ENCODE data around the gene PTPRF.
"Not testable (repeated sequence)": the region's sequence is repeated elsewhere in the genome, so short reads cannot be mapped to it uniquely, and the experiment has no call there.

PTPRF gene

DNA sequence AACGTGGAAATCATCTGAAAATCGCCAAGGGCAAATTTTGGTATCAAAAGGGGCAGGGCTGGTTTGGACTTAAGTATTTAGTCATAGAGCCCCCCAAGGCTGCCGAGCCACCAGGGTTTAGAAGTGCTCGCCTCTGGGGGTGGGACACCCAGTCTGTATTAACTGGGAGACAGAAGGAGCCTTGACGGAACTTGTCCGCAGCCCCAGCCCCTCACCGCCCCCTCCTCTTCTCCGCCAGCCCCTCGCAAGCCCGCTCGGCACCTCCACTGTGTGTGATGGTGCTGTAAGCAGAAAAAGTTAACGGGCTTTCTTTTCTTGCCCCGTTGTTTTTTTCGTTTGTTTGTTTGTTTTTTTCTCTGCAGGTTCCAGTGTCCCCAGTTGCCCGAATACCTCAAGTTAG is 81.7 kb downstream of the PTPRF start:
- DNase-seq = no peak

DNA sequence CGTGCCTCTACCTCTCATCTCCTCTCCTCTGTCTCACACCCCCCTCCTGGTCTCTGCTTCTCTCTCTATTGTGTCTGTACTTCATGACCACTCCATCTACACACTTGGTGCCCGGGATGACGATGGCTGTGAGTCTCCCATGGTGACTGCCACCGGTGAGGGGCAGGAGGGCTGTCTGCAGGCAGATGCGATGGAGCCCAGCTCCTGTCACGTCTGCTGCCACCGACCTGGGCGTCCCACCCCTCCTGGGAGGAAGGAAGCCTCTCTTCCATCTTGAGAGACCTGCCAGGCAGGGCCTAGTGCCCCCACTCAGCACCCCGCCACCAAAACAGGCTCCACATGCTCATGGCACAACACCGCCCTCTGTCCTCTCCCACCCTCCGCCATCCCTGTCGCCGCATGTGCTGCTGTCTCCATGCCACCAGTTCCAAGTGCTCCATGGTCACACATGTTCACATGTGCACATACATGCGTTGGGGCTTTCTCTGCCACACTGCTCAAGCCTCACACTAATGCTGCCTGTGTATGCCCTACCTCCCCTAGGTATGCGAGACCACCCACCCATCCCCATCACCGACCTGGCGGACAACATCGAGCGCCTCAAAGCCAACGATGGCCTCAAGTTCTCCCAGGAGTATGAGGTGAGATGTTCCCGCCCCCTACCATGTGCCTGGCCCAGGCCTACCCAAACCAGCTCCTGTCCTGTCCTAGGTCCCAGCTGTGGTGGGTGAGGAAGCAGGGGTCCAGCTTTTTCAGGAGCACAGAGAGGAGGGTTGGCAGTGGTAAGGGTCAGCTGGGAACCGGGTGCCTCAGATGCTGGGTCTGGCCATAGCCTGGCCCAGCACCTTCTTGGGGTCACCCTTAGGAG is 82.6 kb downstream of the PTPRF start:
- no peak for DNase-seq

DNA sequence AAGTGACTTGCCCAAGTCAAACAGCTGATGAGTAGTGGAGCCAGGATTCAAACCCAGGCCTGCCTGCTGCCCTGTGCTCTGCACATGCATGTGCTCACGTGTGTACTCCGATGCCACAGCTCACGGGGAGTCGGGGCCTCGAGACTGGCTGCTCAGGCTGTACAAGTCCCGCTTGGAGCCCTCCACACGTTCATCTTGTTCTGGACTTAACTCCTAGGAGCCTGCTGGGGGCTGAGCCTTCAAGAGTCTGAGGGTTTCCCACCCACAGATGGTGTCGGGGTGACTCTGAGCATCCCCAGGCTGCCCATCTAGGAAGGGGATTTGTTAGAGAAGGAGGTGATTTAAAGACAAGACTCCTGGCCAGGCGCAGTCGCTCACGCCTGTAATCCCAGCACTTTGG is 83.5 kb downstream of the PTPRF start:
- no peak for DNase-seq

DNA sequence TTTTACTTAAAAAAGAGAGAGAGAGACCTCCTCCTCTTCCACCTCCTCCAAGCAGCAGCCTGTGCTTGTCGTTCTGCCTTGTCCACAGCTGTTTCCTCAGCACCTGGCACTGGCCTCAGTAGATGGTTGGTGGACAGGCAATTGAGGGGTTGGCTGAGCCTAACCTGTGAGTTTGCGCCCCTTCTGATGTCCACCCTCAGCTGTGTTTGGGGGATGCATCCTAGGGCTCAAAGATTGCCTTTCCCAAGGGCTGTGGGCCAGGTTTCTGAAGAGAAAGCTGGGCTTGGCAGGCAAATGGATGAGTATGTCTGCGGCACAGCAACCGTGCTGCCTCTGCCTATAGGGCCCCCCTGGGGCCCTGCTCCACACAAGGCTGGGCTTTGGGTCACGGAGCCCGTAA is 84.2 kb downstream of the PTPRF start:
- no peak for DNase-seq

DNA sequence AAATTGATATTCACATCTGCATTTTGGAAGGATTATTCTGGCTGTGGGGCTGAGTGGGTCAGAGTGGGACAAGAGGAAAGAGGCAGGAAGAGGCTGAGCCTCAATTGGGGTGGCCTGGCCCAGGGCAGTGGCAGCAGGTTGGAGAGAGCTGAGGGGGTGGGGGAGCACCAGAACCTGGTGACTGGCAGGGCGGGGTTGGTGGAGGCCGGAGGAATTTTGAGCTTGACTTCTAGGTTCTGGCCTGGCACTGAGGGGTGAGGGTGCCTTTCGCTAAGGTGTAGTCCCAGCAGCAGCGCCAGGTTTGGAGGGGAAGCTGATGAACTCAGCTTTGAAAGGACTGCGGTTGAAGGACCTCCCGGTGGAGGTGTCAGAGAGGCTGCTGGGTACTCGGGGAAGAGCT is 85.7 kb downstream of the PTPRF start:
- DNase-seq = no peak

DNA sequence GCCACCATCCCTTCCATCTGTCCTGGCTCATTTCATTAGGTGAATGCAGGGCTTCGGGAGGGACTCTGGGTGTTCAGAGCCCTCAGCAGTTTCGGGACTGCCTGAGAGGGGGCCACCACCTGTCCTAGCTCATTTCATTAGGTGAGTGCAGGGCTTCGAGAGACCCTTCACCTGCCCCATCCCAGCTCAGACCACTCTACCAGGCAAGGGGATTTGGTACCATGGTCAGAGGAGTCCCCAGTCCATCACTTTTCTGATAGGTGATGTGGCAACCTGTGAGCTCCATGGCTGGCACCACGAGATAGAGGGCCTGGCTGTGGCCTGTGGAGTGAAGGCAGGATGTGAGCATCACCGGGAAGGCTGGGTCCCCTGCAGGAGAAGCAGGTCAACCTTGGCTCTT is 86.3 kb downstream of the PTPRF start:
- no peak for DNase-seq

GRCh38 chr1:43617668-43618067 is 87.0 kb downstream of the PTPRF start:
- DNase-seq = no peak

DNA sequence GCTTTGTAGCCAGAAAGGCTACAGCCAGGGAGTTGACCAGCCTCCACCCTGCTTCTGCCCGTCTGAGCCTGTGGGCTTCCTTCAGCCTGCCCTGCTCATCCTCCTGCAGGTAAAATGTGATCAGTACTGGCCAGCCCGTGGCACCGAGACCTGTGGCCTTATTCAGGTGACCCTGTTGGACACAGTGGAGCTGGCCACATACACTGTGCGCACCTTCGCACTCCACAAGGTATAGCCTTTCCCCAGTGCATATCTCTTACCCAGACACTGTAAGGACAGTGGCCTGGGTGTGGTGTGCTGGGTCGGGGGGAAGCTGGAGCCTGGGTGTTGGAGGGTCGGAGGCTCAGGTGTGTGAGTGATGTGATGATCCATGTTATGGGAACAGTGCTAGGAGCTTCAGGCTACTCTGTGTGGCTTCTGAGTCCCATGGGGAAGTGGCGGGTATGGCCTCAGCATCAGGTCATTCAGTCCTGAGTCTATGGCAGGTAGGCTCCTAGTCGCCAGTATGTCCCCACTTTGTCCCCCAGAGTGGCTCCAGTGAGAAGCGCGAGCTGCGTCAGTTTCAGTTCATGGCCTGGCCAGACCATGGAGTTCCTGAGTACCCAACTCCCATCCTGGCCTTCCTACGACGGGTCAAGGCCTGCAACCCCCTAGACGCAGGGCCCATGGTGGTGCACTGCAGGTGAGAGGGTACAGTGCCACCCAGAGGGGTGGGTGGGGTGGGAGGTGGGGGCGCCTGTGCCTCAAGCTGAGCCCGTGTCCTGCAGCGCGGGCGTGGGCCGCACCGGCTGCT is 88.0 kb downstream of the PTPRF start:
- no peak for DNase-seq

DNA sequence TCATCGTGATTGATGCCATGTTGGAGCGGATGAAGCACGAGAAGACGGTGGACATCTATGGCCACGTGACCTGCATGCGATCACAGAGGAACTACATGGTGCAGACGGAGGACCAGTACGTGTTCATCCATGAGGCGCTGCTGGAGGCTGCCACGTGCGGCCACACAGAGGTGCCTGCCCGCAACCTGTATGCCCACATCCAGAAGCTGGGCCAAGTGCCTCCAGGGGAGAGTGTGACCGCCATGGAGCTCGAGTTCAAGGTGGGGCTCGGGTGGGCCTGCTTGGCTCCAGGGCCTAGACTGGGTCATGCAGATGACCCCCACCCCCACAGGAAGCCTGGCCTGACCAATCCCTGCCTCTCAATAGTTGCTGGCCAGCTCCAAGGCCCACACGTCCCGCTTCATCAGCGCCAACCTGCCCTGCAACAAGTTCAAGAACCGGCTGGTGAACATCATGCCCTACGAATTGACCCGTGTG is 88.7 kb downstream of the PTPRF start:
- DNase-seq = no peak

DNA sequence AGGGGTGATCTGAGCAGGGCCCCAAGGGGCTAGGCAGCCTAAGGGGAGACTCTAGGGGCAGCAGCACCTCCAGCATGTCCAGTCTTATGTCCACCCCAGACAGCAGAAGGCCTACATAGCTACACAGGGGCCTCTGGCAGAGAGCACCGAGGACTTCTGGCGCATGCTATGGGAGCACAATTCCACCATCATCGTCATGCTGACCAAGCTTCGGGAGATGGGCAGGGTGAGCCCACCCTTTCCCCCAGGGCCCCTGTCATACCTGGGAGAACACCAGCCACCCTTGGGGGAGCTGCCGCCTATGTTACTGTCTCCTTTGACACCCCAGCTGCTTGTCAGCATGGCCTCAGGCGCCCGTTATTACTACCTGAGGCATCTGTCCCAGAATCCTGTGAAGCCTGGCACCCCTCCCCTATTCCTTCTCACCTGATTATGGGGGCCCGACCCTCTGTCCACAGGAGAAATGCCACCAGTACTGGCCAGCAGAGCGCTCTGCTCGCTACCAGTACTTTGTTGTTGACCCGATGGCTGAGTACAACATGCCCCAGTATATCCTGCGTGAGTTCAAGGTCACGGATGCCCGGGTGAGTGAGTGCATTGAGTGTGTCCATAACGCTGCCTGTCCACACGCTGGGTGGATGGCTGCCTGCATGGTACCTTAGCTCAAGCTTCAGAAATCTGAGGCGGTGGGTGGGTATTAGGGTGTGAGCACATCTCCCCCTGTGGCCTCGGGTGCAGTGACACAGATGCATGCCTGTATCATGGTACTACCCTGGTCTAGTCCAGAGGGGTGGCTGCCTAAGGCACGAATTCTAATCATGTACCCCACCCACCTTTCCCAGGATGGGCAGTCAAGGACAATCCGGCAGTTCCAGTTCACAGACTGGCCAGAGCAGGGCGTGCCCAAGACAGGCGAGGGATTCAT is 89.6 kb downstream of the PTPRF start:
- no peak for DNase-seq

GRCh38 chr1:43620956-43621355 is 90.3 kb downstream of the PTPRF start:
- DNase-seq = no peak

DNA sequence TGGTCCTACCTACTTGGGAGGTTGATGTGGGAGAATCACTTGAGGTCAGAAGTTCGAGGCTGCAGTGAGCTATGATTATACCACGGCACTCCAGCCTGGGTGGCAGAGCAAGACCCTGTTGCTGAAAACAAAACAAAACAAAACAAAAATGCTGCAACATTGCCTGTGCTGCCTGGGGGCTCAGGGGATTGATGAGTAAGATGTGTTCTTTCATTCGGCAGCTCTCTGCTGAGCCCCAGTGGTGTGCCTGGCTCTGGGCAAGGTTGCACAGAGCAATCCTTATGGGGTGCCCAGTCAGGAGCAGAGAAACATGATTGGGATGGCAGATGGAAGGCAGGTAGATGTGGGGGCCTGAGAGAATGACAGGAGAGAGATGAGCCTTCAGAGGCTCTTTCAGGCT is 90.7 kb downstream of the PTPRF start:
- DNase-seq = no peak

DNA sequence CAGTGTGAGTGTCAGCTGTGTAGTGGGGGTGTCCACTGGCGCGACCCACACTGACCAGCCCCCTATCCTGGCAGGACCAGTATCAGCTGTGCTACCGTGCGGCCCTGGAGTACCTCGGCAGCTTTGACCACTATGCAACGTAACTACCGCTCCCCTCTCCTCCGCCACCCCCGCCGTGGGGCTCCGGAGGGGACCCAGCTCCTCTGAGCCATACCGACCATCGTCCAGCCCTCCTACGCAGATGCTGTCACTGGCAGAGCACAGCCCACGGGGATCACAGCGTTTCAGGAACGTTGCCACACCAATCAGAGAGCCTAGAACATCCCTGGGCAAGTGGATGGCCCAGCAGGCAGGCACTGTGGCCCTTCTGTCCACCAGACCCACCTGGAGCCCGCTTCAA is 91.2 kb downstream of the PTPRF start:
- no peak for DNase-seq

DNA sequence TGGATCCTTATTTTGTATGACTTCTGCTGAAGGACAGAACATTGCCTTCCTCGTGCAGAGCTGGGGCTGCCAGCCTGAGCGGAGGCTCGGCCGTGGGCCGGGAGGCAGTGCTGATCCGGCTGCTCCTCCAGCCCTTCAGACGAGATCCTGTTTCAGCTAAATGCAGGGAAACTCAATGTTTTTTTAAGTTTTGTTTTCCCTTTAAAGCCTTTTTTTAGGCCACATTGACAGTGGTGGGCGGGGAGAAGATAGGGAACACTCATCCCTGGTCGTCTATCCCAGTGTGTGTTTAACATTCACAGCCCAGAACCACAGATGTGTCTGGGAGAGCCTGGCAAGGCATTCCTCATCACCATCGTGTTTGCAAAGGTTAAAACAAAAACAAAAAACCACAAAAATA is 91.8 kb downstream of the PTPRF start:
- DNase-seq = no peak

GRCh38 chr1:43622901-43623780 is 92.5 kb downstream of the PTPRF start:
- no peak for DNase-seq

DNA sequence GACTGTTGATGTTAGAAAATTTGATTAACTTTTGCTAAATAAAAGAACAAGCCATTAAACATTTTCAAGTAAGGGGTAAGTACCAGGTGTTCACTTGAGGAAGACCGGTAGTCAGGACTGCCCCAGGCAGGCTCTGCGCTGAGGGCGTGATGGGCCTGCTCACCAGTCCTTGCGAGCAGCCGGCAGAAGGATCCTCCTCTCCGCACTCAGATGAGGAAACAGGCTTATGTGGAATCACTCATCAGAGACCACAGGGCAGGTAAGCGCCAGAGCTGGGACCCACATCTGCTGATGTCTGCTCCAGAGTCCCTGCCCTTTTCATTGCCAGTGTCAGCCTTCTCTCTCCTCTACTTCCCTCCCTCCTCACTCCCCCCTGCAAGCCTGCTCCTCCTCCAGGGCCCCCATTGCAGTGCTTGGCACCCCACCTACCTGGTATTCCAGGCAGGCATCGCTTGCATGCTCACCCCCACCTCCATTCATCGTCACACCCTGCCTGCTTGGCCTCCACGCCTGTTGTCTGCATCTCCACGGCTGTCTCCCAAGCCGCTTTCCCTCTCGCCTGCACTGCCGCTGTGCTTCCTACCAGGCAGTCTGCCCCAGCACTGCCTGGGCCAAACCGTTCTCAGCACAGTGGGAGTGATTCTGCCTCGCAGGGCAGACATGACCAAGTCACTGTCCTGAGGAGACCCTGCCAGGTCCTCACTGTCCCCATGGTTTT is 94.5 kb downstream of the PTPRF start:
- no peak for DNase-seq

DNA sequence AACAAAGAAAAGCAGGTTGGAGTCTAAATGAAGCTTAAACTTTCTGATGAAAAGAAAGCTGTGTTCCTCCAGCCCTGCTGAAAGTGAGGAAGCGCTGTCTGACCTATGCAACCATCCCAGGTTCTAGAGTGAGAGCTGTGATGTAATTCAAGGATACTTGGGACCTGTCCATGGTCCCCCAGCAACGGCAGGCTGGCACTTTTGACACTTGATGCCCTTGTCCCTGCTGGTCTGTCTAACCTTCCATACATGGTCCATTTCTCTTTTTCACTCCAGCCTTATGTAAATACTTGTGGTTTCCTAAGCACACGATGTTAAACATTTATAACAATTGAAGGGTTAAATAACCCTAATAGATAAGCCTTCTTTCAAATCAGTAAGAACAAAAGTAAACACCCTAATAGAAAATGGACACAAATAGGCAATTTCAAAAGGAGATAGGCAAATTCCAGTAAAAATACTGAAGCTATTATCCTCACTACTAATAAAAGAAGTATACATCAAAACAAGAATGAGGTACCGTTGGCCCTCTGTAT is 101.5 kb downstream of the PTPRF start:
- no peak for DNase-seq

GRCh38 chr1:43634721-43635120 is 104.0 kb downstream of the PTPRF start:
- DNase-seq = no peak

DNA sequence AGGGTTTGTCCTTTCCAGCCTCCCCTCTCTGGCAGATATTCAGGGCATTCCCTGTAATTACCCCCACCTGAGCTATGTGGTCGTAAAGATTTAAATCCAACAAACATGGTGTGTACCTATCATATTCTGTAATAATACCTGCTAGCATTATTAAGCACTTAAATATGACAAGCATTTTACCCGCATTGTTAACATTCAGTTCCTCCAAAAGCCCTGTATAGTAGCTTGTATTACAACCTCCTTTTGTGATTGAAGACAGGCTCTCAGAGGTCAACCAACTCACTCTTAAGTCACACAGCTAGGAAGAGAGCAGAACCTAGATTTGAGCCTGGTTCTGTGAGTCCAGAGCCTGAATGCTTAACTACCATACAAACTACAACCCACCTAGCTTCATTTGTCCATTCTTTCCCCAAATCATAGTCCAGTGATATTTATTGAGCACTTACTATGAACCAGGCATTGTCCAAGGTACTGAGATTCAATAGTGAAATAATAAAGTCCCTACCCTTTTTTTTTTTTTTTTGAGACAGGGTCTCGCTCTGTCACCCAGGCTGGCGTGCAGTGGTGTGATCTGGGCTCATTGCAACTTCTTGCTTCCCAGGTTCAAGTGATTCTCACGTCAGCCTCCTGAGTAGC is 105.4 kb downstream of the PTPRF start:
- DNase-seq = no peak

DNA sequence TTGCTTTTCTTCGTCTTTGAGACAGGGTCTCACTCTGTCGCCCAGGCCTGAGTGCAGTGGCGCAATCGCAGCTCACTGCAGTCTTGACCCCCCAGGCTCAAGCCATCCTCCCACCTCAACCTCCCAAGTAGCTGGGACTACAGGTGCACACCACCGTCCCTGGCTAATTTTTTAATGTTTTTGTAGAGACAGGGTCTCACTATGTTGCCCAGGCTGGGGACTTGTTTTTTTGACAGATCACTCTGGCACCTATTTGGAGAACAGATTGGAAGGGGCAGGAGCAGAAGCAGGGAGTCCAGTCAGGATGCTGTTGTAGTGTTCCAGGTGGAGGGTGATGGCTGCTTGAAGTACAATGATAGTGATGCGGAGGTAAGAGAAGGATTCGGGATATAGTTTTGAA is 106.6 kb downstream of the PTPRF start:
- no peak for DNase-seq

GRCh38 chr1:43638381-43638780 is 107.7 kb downstream of the PTPRF start:
- DNase-seq = not testable (repeated sequence)

All from stimulated activated CD8-positive, alpha-beta memory T cell treated with anti-CD3 and anti-CD28 coated beads, Interleukin-4, amount 100 ng/mL, for 48 hours (primary cell).